Measurements from ENCODE around the gene MMP28.

MMP28 gene

GRCh38 chr17:35750526-35751395 lies 44.7 kb downstream of the MMP28 start:
- 92 to 97% methylated on average over 5 to 6 of the region's 10 CpGs for WGBS, 2 experiments (ENCODE audit: insufficient coverage in 2 of 2)
- Histone ChIP-seq H3K4me3 (ENCODE audit: extremely low read depth, insufficient read depth, low read length, poor library complexity, severe bottlenecking) (no peak overlapping the region), H3K9me3 (ENCODE audit: control insufficient read depth, low read length) (no peaks in the 10 kb centered on the region), H3K27ac (ENCODE audit: low read depth, low read length, severe bottlenecking) (no peak overlapping the region), H3K4me1 (ENCODE audit: control insufficient read depth, insufficient read depth, low read length, poor library complexity, severe bottlenecking) (peaks cover 8% of the 10 kb centered on the region), H3K36me3 (ENCODE audit: control insufficient read depth, insufficient read depth, low read length) (no peaks in the 10 kb centered on the region)

- no peak overlapping the region for H3K27ac ChIP-seq (ENCODE audit: low read depth, low read length, severe bottlenecking)
- WGBS, 2 experiments (ENCODE audit: insufficient coverage in 2 of 2) = 40 to 42% methylated on average over 17 to 26 of the region's 35 CpGs
- H3K36me3 ChIP-seq (ENCODE audit: control insufficient read depth, insufficient read depth, low read length) = no peaks in the 10 kb centered on the region
- H3K4me3 ChIP-seq (ENCODE audit: extremely low read depth, insufficient read depth, low read length, poor library complexity, severe bottlenecking) = no peak overlapping the region
- H3K9me3 ChIP-seq (ENCODE audit: control insufficient read depth, low read length) = no peaks in the 10 kb centered on the region
- peaks cover 8% of the 10 kb centered on the region for H3K4me1 ChIP-seq (ENCODE audit: control insufficient read depth, insufficient read depth, low read length, poor library complexity, severe bottlenecking)
These were observed 45.7 kb downstream of the MMP28 start for GRCh38 chr17:35749560-35750412.

- no peaks in the 10 kb centered on the region for H3K9me3 ChIP-seq (ENCODE audit: control insufficient read depth, low read length)
- no peaks in the 10 kb centered on the region for H3K36me3 ChIP-seq (ENCODE audit: control insufficient read depth, insufficient read depth, low read length)
- H3K27ac ChIP-seq (ENCODE audit: low read depth, low read length, severe bottlenecking) = no peak overlapping the region
- H3K4me3 ChIP-seq (ENCODE audit: extremely low read depth, insufficient read depth, low read length, poor library complexity, severe bottlenecking) = no peak overlapping the region
- WGBS, 2 experiments (ENCODE audit: insufficient coverage in 2 of 2) = 100% methylated on average over 3 to 6 of the region's 6 CpGs
- peaks cover 8% of the 10 kb centered on the region for H3K4me1 ChIP-seq (ENCODE audit: control insufficient read depth, insufficient read depth, low read length, poor library complexity, severe bottlenecking)
These were observed 46.5 kb downstream of the MMP28 start for GRCh38 chr17:35748979-35749378.

DNA sequence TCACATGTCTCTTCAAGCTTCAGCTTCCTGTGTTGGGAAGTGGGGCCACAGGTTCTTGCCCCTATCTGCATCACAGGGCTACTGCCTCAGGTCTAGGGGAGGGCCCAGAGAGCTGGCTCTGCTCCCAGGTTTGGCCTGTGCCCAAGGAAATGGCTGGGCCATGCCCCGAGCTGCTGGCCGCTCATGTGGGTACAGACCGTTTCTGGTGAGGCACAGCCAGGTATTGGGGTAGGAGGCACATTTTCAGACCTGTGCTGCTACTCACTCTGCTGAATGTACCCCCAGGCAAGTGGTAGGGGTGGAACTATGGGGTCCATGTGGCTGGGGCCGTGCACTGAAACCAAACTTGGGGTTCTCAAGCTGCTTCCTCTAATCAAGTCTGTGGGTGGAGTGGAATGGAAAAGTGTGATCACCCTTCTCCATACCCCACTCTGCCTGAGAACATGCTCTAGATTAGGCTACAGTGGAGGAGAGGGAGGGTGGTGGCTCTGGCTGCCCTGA lies 47.0 kb downstream of the MMP28 start:
- Histone ChIP-seq H3K4me3 (ENCODE audit: extremely low read depth, insufficient read depth, low read length, poor library complexity, severe bottlenecking) (no peak overlapping the region), H3K4me1 (ENCODE audit: control insufficient read depth, insufficient read depth, low read length, poor library complexity, severe bottlenecking) (peaks cover 8% of the 10 kb centered on the region), H3K36me3 (ENCODE audit: control insufficient read depth, insufficient read depth, low read length) (no peaks in the 10 kb centered on the region), H3K27ac (ENCODE audit: low read depth, low read length, severe bottlenecking) (no peak overlapping the region), H3K9me3 (ENCODE audit: control insufficient read depth, low read length) (no peaks in the 10 kb centered on the region)
- WGBS, 2 experiments (ENCODE audit: insufficient coverage in 2 of 2) = 80 to 90% methylated on average over 2 to 3 of the region's 4 CpGs

GRCh38 chr17:35747540-35748017 lies 47.9 kb downstream of the MMP28 start:
- Histone ChIP-seq H3K4me3 (ENCODE audit: extremely low read depth, insufficient read depth, low read length, poor library complexity, severe bottlenecking) (no peak overlapping the region), H3K9me3 (ENCODE audit: control insufficient read depth, low read length) (no peaks in the 10 kb centered on the region), H3K27ac (ENCODE audit: low read depth, low read length, severe bottlenecking) (no peak overlapping the region), H3K4me1 (ENCODE audit: control insufficient read depth, insufficient read depth, low read length, poor library complexity, severe bottlenecking) (peaks cover 3% of the 10 kb centered on the region), H3K36me3 (ENCODE audit: control insufficient read depth, insufficient read depth, low read length) (no peaks in the 10 kb centered on the region)
- 40 to 63% methylated on average over 9 of the region's 12 CpGs for WGBS, 2 experiments (ENCODE audit: insufficient coverage in 2 of 2)

- Histone ChIP-seq H3K9me3 (ENCODE audit: control insufficient read depth, low read length) (no peaks in the 10 kb centered on the region), H3K36me3 (ENCODE audit: control insufficient read depth, insufficient read depth, low read length) (no peaks in the 10 kb centered on the region), H3K4me3 (ENCODE audit: extremely low read depth, insufficient read depth, low read length, poor library complexity, severe bottlenecking) (no peak overlapping the region), H3K4me1 (ENCODE audit: control insufficient read depth, insufficient read depth, low read length, poor library complexity, severe bottlenecking) (peaks cover 6% of the 10 kb centered on the region), H3K27ac (ENCODE audit: low read depth, low read length, severe bottlenecking) (no peak overlapping the region)
- WGBS, 2 experiments (ENCODE audit: insufficient coverage in 2 of 2) = 88 to 95% methylated on average over 8 to 10 of the region's 15 CpGs
These were observed 49.6 kb downstream of the MMP28 start for GRCh38 chr17:35745749-35746320.

DNA sequence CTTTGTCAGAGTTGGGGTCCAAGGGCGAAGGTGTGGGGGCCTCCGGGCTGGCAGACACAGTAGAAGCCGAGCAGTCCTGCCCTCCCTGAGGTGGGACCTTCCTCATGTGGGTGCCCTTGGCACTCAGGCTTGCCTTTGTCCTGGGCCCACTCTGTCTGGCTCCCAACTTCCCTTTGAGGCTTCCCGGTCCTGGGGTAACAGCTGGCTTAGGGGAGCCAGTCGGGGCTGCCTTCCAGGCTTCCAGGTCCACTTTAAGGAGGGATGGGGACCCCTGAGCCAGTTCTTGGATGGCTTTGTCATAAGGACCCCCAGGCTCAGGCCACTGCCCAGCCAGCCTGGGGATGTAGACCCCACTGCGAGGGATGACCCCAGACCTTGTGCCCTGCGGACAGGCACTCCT lies 50.2 kb downstream of the MMP28 start:
- H3K27ac ChIP-seq (ENCODE audit: low read depth, low read length, severe bottlenecking) = no peak overlapping the region
- 91 to 92% methylated on average over 5 to 7 of the region's 7 CpGs for WGBS, 2 experiments (ENCODE audit: insufficient coverage in 2 of 2)

DNA sequence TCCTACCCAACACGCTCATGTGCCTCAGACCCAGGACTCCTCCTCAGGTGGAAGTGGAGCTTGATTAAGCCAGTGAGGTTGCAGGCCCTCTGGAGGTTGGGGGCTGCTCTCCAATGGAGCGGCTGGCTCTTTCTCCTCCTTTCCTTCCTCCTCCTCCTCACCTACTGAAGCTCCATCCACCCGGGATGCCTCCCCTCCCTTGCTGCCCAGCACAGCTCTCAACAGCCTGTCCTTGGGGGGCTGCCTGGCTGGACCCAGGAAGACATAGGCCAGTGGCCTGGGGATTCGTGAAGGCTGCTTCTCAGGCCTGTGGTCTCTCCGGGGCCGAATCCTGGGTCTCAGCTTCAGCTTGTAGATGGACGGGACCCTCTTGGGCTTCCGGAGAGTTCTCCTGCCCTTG lies 50.6 kb downstream of the MMP28 start:
- Histone ChIP-seq H3K27ac (ENCODE audit: low read depth, low read length, severe bottlenecking) (no peak overlapping the region), H3K4me3 (ENCODE audit: extremely low read depth, insufficient read depth, low read length, poor library complexity, severe bottlenecking) (no peak overlapping the region), H3K36me3 (ENCODE audit: control insufficient read depth, insufficient read depth, low read length) (peaks cover 2% of the 10 kb centered on the region), H3K4me1 (ENCODE audit: control insufficient read depth, insufficient read depth, low read length, poor library complexity, severe bottlenecking) (peaks cover 5% of the 10 kb centered on the region), H3K9me3 (ENCODE audit: control insufficient read depth, low read length) (no peaks in the 10 kb centered on the region)
- 76 to 82% methylated on average over 7 of the region's 8 CpGs for WGBS, 2 experiments (ENCODE audit: insufficient coverage in 2 of 2)

More for the DNA sequence above, 50.2 kb downstream of the MMP28 start:
- Histone ChIP-seq H3K4me3 (ENCODE audit: extremely low read depth, insufficient read depth, low read length, poor library complexity, severe bottlenecking) (no peak overlapping the region), H3K36me3 (ENCODE audit: control insufficient read depth, insufficient read depth, low read length) (peaks cover 2% of the 10 kb centered on the region), H3K4me1 (ENCODE audit: control insufficient read depth, insufficient read depth, low read length, poor library complexity, severe bottlenecking) (peaks cover 6% of the 10 kb centered on the region), H3K9me3 (ENCODE audit: control insufficient read depth, low read length) (no peaks in the 10 kb centered on the region)

DNA sequence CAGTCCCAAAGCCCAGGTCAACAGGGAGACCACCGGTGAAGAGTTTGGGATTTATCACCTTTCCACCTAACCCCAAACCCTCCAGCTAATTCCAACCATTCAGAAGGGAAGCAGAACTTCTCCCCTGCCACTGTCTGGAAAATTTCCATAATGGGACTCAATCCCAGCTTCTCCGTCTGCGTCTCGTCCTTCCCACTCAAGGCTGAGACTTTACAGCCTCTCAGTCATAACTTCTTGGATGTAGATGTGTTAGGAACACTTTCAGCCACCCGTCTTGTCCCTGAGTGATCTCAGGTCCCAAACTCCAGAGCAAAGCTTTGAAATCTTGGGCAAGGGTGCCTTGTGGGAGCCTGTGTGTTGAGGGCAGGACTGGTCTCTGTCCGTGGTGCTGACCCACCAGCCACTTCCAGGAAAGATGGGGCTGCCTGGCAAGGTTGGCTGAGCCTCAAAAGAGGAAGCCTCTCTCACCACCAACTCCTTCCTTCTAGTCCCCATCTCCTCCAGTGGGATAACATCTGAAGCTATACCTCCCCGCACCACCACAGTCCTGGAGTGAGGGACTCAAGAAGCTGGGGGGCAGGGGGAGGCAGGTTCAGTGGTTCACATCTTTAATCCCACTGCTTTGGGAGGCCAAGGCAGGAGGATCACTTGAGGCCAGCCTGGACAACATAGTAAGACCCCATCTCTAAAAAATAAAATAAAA lies 51.7 kb downstream of the MMP28 start:
- Histone ChIP-seq H3K4me3 (ENCODE audit: extremely low read depth, insufficient read depth, low read length, poor library complexity, severe bottlenecking) (no peak overlapping the region), H3K36me3 (ENCODE audit: control insufficient read depth, insufficient read depth, low read length) (peaks cover 2% of the 10 kb centered on the region), H3K9me3 (ENCODE audit: control insufficient read depth, low read length) (no peaks in the 10 kb centered on the region), H3K4me1 (ENCODE audit: control insufficient read depth, insufficient read depth, low read length, poor library complexity, severe bottlenecking) (peaks cover 3% of the 10 kb centered on the region), H3K27ac (ENCODE audit: low read depth, low read length, severe bottlenecking) (no peak overlapping the region)
- WGBS, 2 experiments (ENCODE audit: insufficient coverage in 2 of 2) = 100% methylated on average over 1 of the region's 7 CpGs; no CpG with 5 or more reads in 1 of the 2 experiments

Measured in mesodermal cell (in vitro differentiated cells).